Hypothalamus (tissue), 51 donors: Measurements from ENCODE around the gene NTRK3.
A peak's percentile ranks its signal among the peaks of the same experiment; 100 is the strongest.

Source experiments
- DNase-seq, 51 donors: peaks; one replicate each; lab custom pipeline; 2025; lab: John Stamatoyannopoulos, UW

NTRK3 gene

DNA sequence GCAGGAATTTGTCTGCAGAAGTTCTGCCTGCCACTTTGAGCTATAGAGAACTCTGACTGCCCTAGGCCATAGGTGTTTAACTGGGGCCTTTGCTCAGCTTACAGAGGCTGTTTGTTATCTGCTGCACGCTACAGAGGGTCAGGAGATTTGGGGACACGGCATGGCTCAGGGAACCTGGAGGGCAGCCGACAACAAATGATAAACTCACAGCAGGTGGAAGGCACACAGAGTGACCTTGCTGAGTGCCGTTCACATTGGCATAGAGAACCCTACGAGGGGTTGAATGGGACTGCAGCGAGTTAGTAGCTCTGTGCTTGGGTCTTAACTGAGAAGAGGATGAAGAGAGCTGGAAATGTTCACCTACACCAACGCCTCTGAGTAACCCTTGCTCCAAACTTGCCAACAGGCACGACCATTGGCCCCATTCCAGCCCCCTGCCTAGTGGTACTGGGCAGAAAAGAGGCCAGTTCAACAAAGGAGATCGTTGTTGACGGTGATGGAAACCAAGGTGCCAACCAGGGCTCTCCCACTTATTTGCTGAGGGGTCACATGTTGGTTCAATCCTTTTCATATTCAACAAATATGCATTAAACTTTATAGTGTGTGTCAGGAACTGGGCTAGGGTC, 301.1 kb downstream of the NTRK3 start:
- DNase-seq, result peak in 22 of 51 donors; percentile 5 to 61 (median 29)

DNA sequence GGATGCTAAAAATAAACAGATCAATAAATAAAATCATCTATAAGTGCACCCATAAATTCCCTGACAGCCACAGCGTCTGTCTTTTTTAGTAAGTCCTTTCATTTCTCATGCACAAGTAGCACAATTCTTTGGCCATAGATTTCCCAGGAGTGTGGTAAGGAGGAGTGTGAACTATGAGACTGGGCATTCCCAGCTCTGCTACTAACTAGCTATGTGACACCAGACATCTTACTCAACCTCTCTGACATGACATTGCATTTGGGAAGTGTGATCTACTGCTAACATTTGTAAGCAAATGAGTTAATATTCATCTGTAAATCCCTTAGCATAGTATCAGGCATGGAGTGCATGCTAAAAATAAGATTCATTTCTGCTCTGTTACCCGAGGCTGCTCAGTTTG, 301.7 kb downstream of the NTRK3 start:
- DNase-seq, result no peak

GRCh38 chr15:87952736-87953287, 303.7 kb downstream of the NTRK3 start:
- no peak for DNase-seq

DNA sequence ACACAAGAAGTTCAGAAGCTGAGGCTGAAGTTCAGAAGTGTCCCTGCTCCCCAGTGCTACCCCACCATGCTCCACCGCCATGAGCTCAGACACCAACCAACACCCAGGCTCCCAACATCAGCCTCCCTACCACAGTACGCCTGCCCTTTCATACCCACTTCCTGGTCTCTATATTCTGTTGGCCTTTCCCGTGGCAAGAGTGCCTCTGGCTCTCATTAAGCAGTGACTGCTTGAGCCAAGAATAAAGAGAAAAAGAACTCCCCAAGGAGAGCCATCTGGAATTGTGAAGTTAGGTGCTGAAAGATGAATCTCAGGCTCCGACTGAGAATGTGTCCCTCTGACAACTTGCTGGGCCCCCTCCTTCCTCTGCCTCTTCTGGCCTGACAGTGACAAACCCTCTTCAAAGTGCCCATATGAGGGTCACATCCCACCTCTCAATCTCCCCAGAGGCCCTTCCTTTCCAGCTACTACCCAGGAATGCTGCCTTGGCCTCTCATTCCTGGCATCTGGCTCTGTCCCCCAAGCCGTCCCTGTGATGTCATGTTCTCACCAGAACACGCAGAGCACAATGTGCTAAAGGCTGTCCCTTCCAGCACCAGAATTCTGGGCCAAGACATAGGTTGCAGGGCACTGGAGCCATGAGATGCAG, 306.8 kb downstream of the NTRK3 start:
- DNase-seq, result no peak

GRCh38 chr15:87949151-87949574, 307.4 kb downstream of the NTRK3 start:
- no peak for DNase-seq

DNA sequence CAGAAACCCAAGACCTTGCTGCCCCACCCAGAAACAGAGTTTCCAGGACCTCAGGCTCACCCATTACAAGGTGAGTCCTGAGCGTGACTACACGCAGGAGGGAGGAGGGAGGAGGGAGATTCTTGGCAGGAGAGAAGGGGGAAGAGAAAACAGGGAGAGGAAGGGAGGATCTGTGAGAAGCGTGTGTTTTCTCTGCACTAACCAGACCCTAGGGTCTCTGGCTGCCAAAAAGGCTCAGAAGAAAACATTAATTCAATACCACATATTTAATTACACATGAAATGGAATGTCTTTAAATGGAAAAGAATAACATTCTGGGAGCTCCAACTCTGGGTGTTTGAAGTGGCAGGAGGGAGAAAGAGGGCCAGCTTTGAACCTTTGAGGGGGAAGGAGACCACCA, 309.0 kb downstream of the NTRK3 start:
- DNase-seq, result no peak

DNA sequence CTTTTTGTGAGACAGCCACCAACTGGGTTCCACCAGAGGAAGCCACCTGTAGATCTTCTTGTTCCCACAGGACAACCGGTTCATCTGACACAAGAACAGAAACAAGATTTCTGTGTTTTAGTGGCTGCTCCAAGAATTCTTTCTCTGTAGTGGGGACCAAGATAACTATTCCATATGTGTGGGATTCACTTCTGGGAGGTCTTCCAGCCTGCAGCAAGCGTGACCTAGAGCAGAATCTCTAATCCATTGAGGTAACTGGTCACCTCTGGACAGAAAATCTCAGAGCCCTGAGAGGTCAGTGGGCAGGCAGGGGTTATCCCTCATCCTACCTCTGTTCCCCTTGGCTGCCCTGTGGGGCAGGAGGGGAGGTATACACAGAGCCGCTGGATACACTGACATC, 311.3 kb downstream of the NTRK3 start:
- no peak for DNase-seq

- no peak for DNase-seq
These were observed 311.8 kb downstream of the NTRK3 start for GRCh38 chr15:87944691-87945090.

- DNase-seq, result no peak
These were observed 312.5 kb downstream of the NTRK3 start for GRCh38 chr15:87944050-87944449.

DNA sequence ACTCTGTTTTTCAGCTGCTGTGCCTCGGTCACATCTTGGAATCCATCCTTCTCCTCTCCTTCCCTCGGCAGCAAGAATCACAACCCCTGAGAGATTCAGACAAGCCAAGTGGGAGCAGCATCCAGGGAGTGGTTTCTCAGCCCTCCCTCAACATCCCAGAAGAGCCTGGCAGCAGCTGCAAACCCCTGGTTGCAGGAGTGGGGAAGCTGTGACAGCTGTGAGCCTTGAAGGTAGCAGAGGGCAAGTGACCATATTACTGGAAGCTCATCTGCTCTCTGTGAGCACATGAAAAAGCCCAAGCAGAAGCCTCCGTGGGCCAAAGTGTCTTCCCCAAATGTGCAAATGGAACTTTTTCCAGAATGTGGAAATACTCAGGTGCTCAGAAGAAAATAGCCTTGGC, 312.9 kb downstream of the NTRK3 start:
- DNase-seq, result no peak

DNA sequence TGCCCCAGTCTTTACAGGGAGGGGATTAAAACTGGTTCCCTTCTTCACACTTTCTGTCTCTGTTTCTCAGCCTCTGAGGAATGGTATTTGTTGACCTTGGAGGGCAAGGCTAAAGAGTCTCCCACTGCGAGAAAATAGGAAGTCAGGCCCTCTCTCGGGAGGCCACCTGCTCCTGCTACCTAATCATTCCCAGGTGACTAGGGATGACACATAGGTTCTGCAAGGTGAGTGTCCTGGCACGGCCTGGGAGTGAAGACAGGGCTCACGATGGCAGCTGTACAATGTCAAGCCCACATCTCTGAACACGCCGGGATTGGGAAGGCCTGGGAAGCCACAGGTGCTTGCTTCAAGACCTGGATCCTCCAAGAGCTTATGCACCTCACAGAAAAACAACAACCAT, 314.2 kb downstream of the NTRK3 start:
- DNase-seq, result no peak

DNA sequence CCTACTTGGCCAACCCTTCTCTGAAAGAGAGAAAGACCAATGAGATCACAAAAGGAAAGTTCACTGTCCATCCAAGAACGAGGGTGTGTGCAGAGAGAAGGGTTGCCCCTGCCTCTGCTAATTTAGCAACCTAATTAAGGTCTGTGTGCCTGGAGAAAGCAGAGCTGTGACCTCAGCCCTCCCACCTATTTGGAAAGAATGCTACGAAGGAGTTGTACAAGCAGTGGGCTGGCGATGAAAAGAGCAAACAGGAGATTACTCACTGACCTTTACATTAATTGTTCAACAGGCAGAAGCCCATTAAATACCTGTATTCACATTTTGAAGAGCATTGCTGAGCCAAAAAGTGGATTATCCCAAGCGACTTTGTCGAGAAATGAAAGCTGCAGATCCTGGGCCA, 314.9 kb downstream of the NTRK3 start:
- no peak for DNase-seq

DNA sequence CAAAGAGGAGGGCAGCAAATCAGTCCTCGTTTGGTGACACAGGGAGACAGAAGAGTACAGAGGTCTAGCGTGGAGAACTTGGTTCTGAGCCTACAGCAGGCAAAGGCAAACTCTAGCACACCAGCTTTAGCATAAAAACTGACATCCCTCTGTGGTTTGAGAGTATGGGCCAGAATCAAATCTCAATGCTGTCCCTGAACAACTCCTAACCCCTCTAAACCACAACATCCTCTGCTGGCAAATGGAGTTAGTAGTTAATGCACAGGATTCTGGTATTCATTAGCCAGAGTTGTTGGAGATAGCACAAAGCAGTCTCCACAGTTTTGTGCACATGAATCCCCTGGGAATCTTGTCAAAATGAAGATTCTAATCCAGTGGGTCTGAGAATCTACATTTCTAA, 315.8 kb downstream of the NTRK3 start:
- no peak for DNase-seq

DNA sequence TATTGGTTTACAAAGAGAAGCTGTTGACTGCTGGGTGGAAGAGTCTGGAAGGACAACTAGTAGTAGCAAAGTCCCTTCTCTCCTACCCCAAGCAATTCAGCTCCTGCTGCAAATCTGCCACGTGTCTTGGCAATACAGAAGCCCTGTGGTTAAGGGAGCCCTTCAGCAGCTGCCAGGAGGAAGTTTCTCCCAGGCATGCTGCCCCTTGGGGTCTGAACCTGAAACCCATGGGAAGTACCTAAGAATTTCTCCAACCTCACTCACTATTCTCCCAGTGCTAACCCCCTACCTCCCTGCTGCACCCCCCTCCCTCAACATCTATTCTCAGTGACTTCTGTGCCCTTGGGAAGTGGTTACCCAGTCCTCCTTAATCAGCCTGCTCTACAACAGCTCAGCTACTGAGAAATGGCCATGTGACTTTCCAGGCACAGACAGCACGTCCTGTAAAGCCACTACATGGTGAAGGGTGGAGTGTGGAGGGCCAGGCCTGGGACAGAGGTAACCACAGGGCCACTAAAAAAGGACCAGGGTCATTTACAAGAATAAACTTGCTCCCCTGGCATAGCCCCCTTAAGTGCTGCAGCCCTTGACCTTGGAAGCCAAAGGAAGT, 316.6 kb downstream of the NTRK3 start:
- DNase-seq, result no peak

DNA sequence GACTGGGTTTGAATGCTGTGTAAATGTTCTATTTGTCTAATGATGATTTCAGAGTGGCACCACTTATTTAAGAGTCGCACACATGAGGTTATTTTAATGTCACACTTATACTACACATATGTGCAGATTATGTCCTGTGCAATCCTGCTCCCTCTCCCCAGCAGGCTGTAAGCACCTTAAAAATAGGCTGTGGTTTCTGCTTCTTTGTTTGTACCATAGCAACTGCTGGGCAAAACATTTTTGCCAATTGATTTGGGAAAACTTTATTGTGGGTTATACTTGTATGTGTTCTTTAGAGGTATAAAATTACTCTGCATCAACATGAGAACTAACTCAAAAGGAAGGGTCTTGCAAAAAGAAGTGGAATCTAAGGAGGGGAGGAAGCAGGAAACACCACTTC, 318.5 kb downstream of the NTRK3 start:
- DNase-seq, result no peak

DNA sequence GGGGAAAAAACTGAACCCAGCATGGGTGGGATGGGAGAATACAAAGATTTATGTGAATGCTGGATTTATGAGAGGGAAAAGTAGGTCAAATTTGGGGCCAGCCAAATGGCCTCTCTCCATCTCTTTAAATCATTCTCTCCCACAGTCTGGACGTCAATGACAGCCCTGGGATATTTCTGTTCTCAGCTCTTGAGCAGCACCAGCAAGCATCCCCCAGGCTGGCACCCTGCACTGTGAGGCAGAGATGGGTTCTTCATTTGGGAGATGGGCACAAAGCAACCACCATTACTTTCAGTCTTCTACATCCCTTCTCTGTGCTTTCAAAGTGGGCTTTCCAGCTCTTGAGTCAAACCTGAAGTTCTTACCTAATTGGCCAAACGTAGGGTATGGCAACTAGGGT, 321.0 kb downstream of the NTRK3 start:
- no peak for DNase-seq

DNA sequence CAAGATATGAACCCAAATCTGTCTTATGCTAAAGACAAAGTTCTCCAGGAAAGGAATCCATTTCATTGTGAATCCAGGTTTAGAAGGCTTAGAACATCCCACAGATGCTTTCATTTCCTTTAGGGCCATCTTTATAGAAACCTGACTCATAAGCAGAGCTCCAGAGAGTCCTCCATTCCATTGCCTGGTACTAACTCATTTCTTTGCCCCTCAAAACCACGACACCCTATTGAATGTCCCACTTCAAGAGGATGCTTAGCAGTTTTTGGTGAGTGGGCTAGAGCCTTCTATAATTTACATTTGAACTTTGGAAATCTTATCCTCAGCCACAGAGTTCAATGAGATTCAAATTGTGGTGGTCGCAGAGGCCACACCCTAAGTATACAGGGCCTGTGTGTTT, 325.0 kb downstream of the NTRK3 start:
- DNase-seq, result no peak

DNA sequence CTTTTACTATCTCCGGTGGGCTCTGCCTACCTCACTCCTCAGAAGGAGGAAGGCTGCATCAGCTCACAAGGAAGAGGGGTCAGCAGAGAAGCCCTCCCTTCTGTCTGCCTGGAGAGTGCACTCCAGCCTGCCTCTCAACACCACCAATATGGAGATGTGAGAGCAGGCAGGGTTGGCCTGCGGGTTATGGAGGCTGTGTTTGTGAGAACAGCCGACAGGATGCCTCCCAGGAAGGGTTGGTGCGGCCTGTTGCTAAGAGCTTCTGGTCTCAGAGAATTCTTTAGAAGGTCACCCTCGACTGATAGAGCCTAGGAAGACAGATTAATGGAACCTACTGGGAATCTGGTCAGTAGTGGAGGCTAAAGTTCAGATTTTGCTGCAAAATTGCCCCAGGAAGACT, 326.1 kb downstream of the NTRK3 start:
- no peak for DNase-seq

- no peak for DNase-seq
These were observed 326.7 kb downstream of the NTRK3 start for GRCh38 chr15:87929841-87930240.

- no peak for DNase-seq
These were observed 332.1 kb downstream of the NTRK3 start for GRCh38 chr15:87924433-87924832.

GRCh38 chr15:87919064-87919463, 337.5 kb downstream of the NTRK3 start:
- DNase-seq, result no peak

DNA sequence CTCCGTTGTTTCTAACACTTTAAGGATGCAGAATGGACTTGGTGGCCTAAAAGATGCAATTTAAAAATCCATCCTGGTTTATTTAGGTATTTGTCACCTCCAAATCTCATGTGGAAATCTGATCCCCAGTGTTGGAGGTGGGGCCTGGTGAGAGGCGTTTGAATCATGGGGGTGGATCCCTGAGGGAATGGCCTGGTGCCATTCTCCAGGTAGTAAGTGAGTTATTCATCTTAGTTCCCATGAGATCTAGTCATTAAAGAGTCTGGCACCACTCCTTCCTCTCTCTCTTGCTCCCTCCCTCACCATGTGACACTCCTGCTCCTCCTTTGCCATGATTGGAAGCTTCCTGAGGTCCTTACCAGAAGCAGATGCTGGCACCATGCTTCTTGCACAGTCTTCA, 339.1 kb downstream of the NTRK3 start:
- no peak for DNase-seq
